Muscle of arm (tissue), 12 donors: Measurements from ENCODE around the gene APOM. TPM values are rescaled to one million over a fixed set of nuclear protein-coding genes. Genes with fewer than 3 reads are reported as not detected.

Experiments
- DNase-seq: peaks from one replicate; pipeline ENCODE4 v3.0.0-alpha.2; 2013
- polyA plus RNA-seq, 12 donors: library from polyadenylated mRNA; unstranded; fragments of 120-200 nt; gene quantifications; one replicate each; pipeline ENCODE4 v1.2.1, GENCODE V29; 2013; ENCODE audit not compliant: insufficient read length in 12 of 12

The APOM gene
- polyA plus RNA-seq, 12 donors = 3.4 to 9.7 (median 4.8) TPM; not detected in 2

DNA sequence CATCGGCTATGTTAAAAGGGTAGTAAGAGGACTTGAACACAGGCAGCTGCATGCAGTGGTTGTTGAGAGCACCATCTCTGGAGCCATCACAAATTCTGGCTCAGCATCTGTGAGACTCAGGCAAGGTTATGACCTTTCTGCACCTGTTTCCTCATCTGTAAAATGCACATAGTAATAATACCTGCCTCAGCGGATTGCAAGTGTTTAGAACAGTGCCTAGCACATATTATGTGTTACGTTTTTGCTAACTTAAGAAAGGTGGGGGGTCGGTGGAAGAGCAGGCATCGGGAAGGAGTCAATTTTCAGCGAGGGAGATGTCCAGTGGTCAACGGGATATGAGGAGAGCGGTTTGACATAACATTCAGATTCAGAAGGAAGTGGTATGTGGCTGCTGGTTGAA is 22.3 kb downstream of the APOM start:
- DNase-seq = no peak

DNA sequence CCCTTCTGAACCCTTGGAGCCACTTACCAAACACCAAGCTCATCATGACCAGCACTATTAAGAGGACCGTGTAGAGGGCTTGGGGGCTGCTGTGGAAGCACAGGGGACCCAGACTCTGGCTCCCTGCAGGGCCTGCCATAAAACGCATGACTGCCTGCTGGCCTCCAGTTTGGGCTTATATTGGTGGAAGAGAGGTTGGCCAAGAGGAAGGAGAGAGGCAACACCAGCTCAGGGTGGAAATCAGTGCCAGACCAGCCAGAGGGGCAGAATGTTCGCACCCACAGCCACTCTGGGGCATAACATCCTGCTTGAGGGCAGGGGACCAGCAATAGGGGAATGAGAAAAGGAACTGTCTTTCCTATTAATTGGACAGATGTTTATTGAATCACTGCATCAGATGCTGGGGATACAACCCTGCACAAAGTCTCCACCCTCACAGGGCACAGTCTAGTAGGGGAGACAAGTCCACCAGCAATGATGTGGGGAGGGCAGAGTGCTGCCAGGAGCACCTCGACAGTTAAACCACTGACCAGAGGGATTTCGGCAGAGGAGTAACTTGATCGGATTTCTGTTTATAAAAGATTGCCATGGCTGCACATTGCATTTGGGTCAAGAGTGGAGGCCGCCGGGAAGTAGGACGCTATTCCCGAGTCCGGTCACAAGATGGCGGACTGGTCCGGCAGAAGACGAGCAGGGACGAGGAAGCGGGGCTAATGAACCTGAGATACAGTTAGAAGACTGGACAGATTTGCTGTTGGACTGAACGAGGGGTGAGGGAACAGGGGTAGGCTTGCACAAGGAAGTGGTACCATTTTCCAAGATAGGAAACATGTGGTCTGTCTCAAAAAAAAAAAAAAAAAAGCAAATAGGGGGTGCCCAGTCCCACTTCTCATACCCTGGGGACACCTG is 24.8 kb downstream of the APOM start, which contains the start of gene LY6G5C:
Gene LY6G5C (minus strand): TSS at position 842 of the 909 bp plus-strand sequence. CDS start 694 bp downstream, at position 148.
- DNase-seq = peak; percentile 91

GRCh38 chr6:31681135-31681671 is 25.5 kb downstream of the APOM start:
- no peak for DNase-seq

GRCh38 chr6:31683591-31683990 is 27.9 kb downstream of the APOM start:
- DNase-seq = no peak

DNA sequence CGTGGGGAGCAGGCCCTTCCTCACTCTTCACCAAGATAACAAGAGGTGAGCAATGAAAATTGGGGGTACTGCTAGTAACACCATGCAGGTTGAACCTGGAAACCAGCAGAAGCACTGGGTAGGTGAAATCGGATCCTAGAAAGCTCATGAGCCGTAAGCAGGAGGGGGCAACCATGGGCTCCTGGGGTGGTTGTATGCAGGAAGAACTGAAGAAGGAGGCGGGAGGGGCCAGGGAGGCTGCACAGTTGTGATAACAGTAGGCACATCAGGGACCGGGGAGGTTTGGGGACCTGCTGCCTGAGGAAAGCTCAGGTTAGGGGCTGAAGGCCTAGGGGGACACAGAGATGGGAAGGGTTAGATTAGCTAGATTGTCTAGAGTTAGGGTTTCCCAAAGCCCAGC is 30.8 kb downstream of the APOM start:
- no peak for DNase-seq

DNA sequence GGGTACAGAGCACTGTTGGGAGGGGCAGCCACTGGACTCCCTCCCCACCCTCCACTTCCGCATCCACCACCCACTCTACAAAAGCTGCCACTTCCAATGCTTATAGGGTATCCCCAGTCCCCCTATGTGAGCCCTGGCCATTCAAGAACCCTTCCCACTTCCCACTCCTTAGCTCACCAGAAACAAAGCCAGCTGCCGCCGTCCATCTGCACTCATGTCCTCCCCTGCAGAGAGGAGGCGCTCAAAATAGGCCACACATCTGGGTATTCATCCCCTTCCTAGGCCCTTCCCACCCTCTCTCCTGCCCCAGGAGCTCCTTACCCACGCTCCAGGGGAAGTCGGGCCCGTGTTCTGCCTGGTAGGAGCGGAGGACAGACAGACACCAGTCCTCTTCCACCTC is 31.6 kb downstream of the APOM start:
- no peak for DNase-seq

- no peak for DNase-seq
These were observed 32.4 kb downstream of the APOM start for GRCh38 chr6:31687860-31688693.

- DNase-seq = no peak
These were observed 33.8 kb downstream of the APOM start for GRCh38 chr6:31689249-31690110.

DNA sequence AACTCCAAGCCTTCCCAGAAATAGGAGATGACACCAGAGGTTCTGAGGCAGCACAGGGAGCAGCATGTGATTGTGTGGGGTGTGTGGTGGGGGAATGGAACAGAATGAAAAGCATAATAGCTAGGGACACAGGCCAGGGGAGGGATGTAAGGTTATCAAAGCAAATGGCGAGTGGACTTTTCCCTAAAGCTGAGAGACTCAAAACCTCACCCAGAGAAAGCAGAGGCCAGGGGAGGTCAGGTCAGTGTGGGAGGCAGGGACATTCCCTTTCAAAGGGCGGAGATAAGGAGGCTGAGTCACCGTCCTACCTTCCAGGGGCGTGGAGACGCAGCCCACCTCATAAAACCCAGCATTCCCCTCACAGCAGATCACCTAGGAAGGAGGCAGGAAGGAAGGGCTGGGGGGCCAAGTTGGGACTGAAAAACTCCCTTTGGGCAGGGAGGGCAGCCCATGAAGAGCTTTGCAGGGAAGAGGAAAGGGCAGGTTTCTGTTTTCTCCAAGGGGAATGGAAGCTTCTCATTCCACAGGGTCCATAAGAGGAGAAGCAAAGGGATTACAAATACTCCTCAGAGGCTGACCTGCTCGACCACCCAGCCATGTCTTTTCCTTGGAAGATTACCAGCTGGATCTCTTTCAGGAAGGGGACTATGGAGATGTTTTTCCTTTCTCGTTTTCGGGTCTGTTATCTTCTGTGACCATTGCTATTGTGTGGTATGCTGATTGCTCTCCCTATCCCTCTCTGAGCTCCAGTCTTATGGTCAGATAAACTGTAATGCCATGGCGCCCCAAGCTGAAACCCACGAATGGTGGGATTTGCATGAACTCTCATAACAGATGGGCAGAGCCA is 34.8 kb downstream of the APOM start:
- no peak for DNase-seq

DNA sequence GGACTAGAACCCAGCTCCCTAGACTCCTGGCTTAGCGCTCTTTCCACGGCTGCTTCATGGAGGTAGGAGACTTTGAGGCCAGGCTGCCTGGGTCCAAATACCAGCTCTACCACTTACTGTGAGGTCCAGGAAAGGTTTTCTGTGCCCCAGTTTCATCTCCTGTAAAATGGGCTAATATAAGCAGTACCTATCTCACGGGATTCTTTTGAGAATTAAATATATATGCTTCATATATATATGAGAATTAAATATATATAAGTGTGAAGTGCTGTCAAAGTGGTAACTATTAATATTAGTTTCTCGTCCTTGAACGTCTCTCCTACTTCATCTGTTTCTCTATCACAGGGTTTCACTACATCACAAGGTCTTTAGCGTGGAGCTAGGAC is 35.4 kb downstream of the APOM start:
- no peak for DNase-seq

DNA sequence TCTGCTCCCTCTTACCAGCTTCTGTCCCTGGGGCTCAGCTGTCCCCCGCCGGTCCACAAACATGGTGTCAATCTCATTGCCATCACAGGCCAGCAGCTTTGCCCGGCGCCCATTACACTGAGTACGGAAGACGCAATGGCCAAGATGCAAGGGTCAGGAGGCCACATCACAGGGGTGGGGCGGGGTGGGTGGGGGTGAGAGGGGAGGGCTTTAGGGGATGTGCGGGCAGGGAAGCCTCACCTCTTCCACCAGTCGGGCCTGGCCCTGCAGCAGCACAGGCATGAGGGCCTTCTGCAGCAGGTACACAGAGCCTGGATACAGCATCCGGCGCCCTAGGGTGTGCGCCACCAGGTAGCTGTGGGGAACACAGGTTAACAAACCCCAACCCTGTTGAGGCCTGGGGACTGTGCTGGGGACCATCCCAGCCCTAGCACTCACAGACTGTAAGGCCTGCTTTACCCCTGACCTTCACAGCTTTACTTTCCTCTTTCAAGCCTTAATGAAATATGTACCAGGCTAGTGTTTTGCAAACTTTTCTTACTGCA is 35.9 kb downstream of the APOM start:
- no peak for DNase-seq

GRCh38 chr6:31692353-31692752 is 36.7 kb downstream of the APOM start:
- DNase-seq = no peak

- no peak for DNase-seq
These were observed 37.2 kb downstream of the APOM start for GRCh38 chr6:31692886-31693285.

DNA sequence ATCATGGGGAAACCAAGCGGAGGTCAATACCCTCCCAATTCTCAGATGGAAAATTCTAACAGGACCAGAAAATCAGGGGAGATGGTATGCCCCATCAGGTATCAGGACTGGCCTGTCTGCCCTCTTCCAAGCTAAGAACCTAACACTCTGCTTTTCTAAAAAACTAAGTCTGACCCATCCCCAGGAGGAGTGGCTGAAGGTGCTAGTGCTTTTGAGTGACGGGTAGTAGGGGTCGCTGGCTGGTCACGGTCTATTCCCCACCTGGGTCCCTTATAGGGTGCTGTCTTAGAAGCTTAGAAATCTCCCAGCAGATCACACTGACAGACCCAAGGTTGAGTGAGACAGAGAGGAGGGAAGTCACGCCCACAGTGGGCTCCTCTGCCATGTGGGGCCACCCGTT is 37.8 kb downstream of the APOM start:
- DNase-seq = no peak

DNA sequence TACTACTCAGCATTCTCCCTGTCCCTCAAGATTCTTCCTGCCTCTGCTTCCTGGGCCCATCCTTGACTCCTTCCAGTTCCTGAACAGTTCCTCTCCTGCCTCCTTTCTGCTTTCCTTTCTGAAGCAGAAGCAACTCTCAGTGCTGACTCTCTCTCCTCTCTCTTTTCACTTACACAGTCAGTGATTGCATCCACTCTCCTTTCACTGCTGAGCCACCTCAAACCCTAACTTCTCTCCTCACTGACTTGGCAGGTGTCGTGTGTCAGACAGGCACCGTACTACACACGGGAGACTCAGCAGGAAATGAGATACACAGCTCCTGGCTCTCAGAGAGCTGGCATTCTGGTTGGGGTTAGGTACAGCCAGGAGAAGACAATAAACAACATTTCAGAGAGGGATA is 41.9 kb downstream of the APOM start:
- DNase-seq = no peak

GRCh38 chr6:31700740-31701401 is 45.2 kb downstream of the APOM start:
- no peak for DNase-seq

GRCh38 chr6:31701666-31702404 is 46.1 kb downstream of the APOM start:
- DNase-seq = peak; percentile 68

GRCh38 chr6:31702405-31702818 is 46.7 kb downstream of the APOM start:
- DNase-seq = no peak
